ENCODE data around the gene SHMT1.

Gene SHMT1

GRCh38 chr17:18371455-18371854 lies 8.1 kb upstream of the SHMT1 start (continued):
- TF ChIP-seq TSHZ1 (tag by site-specific recombination; IDR thresholded peaks at IDR 0.05; ENCODE audit: borderline replicate concordance) (no peak), ZNF23 (tag by site-specific recombination; IDR thresholded peaks at IDR 0.05; ENCODE audit: borderline replicate concordance) (no peak), PATZ1 (tag by site-specific recombination; IDR thresholded peaks at IDR 0.05) (no peak), GFI1B (tag by site-specific recombination; IDR thresholded peaks at IDR 0.05) (no peak), ZNF362 (tag by site-specific recombination; IDR thresholded peaks at IDR 0.05) (no peak), ZNF423 (tag by site-specific recombination; IDR thresholded peaks at IDR 0.05) (no peak), KLF10 (tag by site-specific recombination; IDR thresholded peaks at IDR 0.05) (no peak), ZNF10 (tag by site-specific recombination; IDR thresholded peaks at IDR 0.05) (no peak), ZNF768 (tag by site-specific recombination; IDR thresholded peaks at IDR 0.05) (no peak)

- no peaks in the 10 kb centered on the region for H3K9me3 ChIP-seq (ENCODE audit: control insufficient read depth, insufficient read depth, low read depth, low read length)
- ChIA-PET CTCF (no interaction called here), POLR2A (no interaction called here)
- TF ChIP-seq ZNF366 (tag by site-specific recombination; conservative IDR thresholded peaks at IDR 0.05) = peak; percentile 68; the same call in 1 of the 2 replicates
- no peak for TF ChIP-seq ZNF23 (tag by site-specific recombination; IDR thresholded peaks at IDR 0.05; ENCODE audit: borderline replicate concordance)
- H3K4me1 ChIP-seq (ENCODE audit: control insufficient read depth, insufficient read depth, low read length) = no peaks in the 10 kb centered on the region
- no peaks in the 10 kb centered on the region for H3K36me3 ChIP-seq (ENCODE audit: control insufficient read depth in 2 of 2, insufficient read depth in 1 of 2, low read length in 2 of 2)
- H3K27ac ChIP-seq (ENCODE audit: extremely low read depth, low read depth, low read length) = no peak overlapping the region
- no peak overlapping the region for H3K4me3 ChIP-seq (ENCODE audit: low read depth, low read length)
Observed at GRCh38 chr17:18370761-18371160, 7.4 kb upstream of the SHMT1 start.

GRCh38 chr17:18368946-18369345 lies 5.6 kb upstream of the SHMT1 start:
- H3K36me3 ChIP-seq (ENCODE audit: control insufficient read depth in 2 of 2, insufficient read depth in 1 of 2, low read length in 2 of 2) = no peaks in the 10 kb centered on the region
- H3K9me3 ChIP-seq (ENCODE audit: control insufficient read depth, insufficient read depth, low read depth, low read length) = no peaks in the 10 kb centered on the region
- CTCF ChIA-PET = no interaction called here
- H3K4me3 ChIP-seq (ENCODE audit: low read depth, low read length) = no peak overlapping the region
- TF ChIP-seq ZNF837 (tag by site-specific recombination; IDR thresholded peaks at IDR 0.05) = no peak
- TF ChIP-seq ZNF596 (tag by site-specific recombination; IDR thresholded peaks at IDR 0.05) = no peak
- no peak for TF ChIP-seq OVOL3 (tag by site-specific recombination; IDR thresholded peaks at IDR 0.05)
- no peak for TF ChIP-seq ZNF121 (tag by site-specific recombination; IDR thresholded peaks at IDR 0.05)
- TF ChIP-seq ZNF501 (tag by site-specific recombination; IDR thresholded peaks at IDR 0.05) = no peak
- TF ChIP-seq ZNF350 (tag by site-specific recombination; IDR thresholded peaks at IDR 0.05) = no peak
- no peak for TF ChIP-seq ZNF362 (tag by site-specific recombination; IDR thresholded peaks at IDR 0.05)
- TF ChIP-seq ZNF548 (tag by site-specific recombination; IDR thresholded peaks at IDR 0.05) = no peak
- TF ChIP-seq ZNF530 (tag by site-specific recombination; IDR thresholded peaks at IDR 0.05; ENCODE audit: low read depth) = no peak
- no peak for TF ChIP-seq ZNF157 (tag by site-specific recombination; IDR thresholded peaks at IDR 0.05)
- no peak for TF ChIP-seq ZNF561 (tag by site-specific recombination; IDR thresholded peaks at IDR 0.05; ENCODE audit: borderline replicate concordance)
- TF ChIP-seq ZNF148 (tag by site-specific recombination; IDR thresholded peaks at IDR 0.05; ENCODE audit: borderline replicate concordance) = no peak
- TF ChIP-seq ZNF10 (tag by site-specific recombination; IDR thresholded peaks at IDR 0.05) = no peak
- no peak for TF ChIP-seq ZNF785 (tag by site-specific recombination; IDR thresholded peaks at IDR 0.05)
- TF ChIP-seq ZNF558 (tag by site-specific recombination; IDR thresholded peaks at IDR 0.05) = no peak
- no peak for TF ChIP-seq ZNF394 (tag by site-specific recombination; IDR thresholded peaks at IDR 0.05; ENCODE audit: borderline replicate concordance)
- H3K27ac ChIP-seq (ENCODE audit: extremely low read depth, low read depth, low read length) = no peak overlapping the region
- H3K4me1 ChIP-seq (ENCODE audit: control insufficient read depth, insufficient read depth, low read length) = no peaks in the 10 kb centered on the region
- POLR2A ChIA-PET = no interaction called here

Measured in HEK293 (cell line).